Caco-2 (cell line): ENCODE data around the gene DTYMK. TPM values are rescaled to one million over a fixed set of nuclear protein-coding genes. Genes with fewer than 3 reads are reported as not detected.

Source experiments
- BruUV-seq: library from RNA; stranded (reverse); fragments of 400-500 nt; replicated peaks from 2 replicates; lab custom pipeline; 2021; lab: Mats Ljungman, UMichigan
- CTCF ChIA-PET: fragments of 300-600 bp; sonication (Branson Sonifier 250); formaldehyde crosslinking; loops from one replicate; lab custom pipeline; 2022; ENCODE audit warnings: antibody characterized with exemption; lab: Charles Lee
- POLR2A ChIA-PET: fragments of 300-600 bp; sonication (Branson Sonifier 250); formaldehyde crosslinking; loops from one replicate; lab custom pipeline; 2022; ENCODE audit warnings: antibody characterized with exemption; lab: Charles Lee
- DNase-seq, 2 experiments: peaks; one replicate each; pipeline versions ENCODE4 v3.0.0 to v3.0.0-alpha.2; 2020 to 2022
- H3K27me3 ChIP-seq: replicated peaks from 2 replicates; pipeline ENCODE4 v1.6.0; 2011; ENCODE audit warnings: low read length; ENCODE audit not compliant: control insufficient read depth, insufficient read depth
- H3K36me3 ChIP-seq: 2 replicates; pipeline ENCODE4 v1.5.1; 2011; ENCODE audit warnings: low read length; ENCODE audit not compliant: control insufficient read depth, insufficient read depth
- H3K4me1 ChIP-seq: fragments of 250-450 bp; sonication (Bioruptor Pico); 2 replicates; pipeline ENCODE4 v1.5.1; 2020; ENCODE audit warnings: mild to moderate bottlenecking
- H3K4me3 ChIP-seq: 2 replicates; pipeline ENCODE4 v1.5.1; 2011; ENCODE audit warnings: low read depth, mild to moderate bottlenecking, control low read depth, low read length
- H3K9me3 ChIP-seq: fragments of 250-450 bp; sonication (Bioruptor Pico); 2 replicates; pipeline ENCODE4 v1.5.1; 2020; ENCODE audit warnings: mild to moderate bottlenecking, moderate library complexity
- H3K27ac Mint-ChIP-seq: one replicate; pipeline ENCODE4 v1.8.0; 2022; ENCODE audit warnings: mixed read lengths; ENCODE audit not compliant: unreplicated experiment
- H3K27me3 Mint-ChIP-seq: one replicate; pipeline ENCODE4 v1.8.0; 2022; ENCODE audit warnings: mixed read lengths; ENCODE audit not compliant: insufficient read depth, unreplicated experiment
- H3K36me3 Mint-ChIP-seq: one replicate; pipeline ENCODE4 v1.8.0; 2022; ENCODE audit warnings: mild to moderate bottlenecking, mixed read lengths; ENCODE audit not compliant: insufficient read depth, unreplicated experiment
- H3K4me1 Mint-ChIP-seq: one replicate; pipeline ENCODE4 v1.8.0; 2022; ENCODE audit warnings: low read depth, mixed read lengths; ENCODE audit not compliant: unreplicated experiment
- H3K4me3 Mint-ChIP-seq: one replicate; pipeline ENCODE4 v1.8.0; 2022; ENCODE audit warnings: mild to moderate bottlenecking, moderate library complexity, mixed read lengths; ENCODE audit not compliant: unreplicated experiment
- H3K9me3 Mint-ChIP-seq: one replicate; pipeline ENCODE4 v1.8.0; 2022; ENCODE audit warnings: mixed read lengths; ENCODE audit not compliant: unreplicated experiment
- CTCF ChIP-seq, 2 experiments: fragments of 200-600 bp in 1 of 2; IDR thresholded peaks; 1 replicate in 1 of 2; 2 replicates in 1 of 2; pipeline versions ENCODE4 v1.5.1 to v1.8.0; 2011 to 2022; ENCODE audit warnings: antibody characterized with exemption in 1 of 2, control low read depth in 1 of 2, inconsistent platforms in 1 of 2, low read depth in 1 of 2, low read length in 1 of 2, mild to moderate bottlenecking in 1 of 2, moderate library complexity in 1 of 2; ENCODE audit not compliant: insufficient read depth in 1 of 2, severe bottlenecking in 1 of 2, unreplicated experiment in 1 of 2
- intact Hi-C: fragments of 100-400 bp; cut with micrococcal nuclease; formaldehyde crosslinking; loops from one replicate; pipeline ENCODE4 v1.10.0; 2022; ENCODE audit not compliant: unreplicated experiment
- total RNA-seq: library from RNA; stranded (reverse); gene quantifications from 2 replicates; pipeline ENCODE4 v1.2.3, GENCODE V29; 2022

DTYMK gene
- total RNA-seq, 1 experiment from 2014 or later, result 68.4 TPM

GRCh38 chr2:241668839-241669238, 17.8 kb downstream of the DTYMK start:
- no peak overlapping the region for H3K4me3 Mint-ChIP-seq
- H3K36me3 ChIP-seq, result no peaks in the 10 kb centered on the region
- H3K4me3 ChIP-seq, result no peak overlapping the region
- intact Hi-C loops, result loop anchor here (10.0 kb wide), 1 partner anchor 206 kb away; no protein-coding TSS in a partner anchor
- no peaks in the 10 kb centered on the region for H3K9me3 Mint-ChIP-seq
- CTCF ChIA-PET, result no interaction called here
- no peak for TF ChIP-seq CTCF (IDR thresholded peaks at IDR 0.05; ENCODE audit: insufficient read depth in 1 of 2, low read depth in 1 of 2, low read length in 1 of 2, severe bottlenecking in 1 of 2, unreplicated experiment in 1 of 2)
- DNase-seq, result no peak
- peaks cover 6% of the 10 kb centered on the region for H3K4me1 Mint-ChIP-seq
- H3K27ac Mint-ChIP-seq, result no peak overlapping the region
- no TSS peak for BruUV-seq
- peaks cover 50% of the 10 kb centered on the region for H3K36me3 Mint-ChIP-seq
- POLR2A ChIA-PET, result no interaction called here
- H3K27me3 Mint-ChIP-seq, result no peaks in the 10 kb centered on the region
- H3K9me3 ChIP-seq, result no peaks in the 10 kb centered on the region
- H3K27me3 ChIP-seq, result no peaks in the 10 kb centered on the region
- H3K4me1 ChIP-seq, result no peaks in the 10 kb centered on the region

- Histone ChIP-seq H3K4me1 (no peaks in the 10 kb centered on the region), H3K36me3 (no peaks in the 10 kb centered on the region), H3K4me3 (no peak overlapping the region), H3K9me3 (no peaks in the 10 kb centered on the region), H3K27me3 (no peaks in the 10 kb centered on the region)
- ChIA-PET POLR2A (no interaction called here), CTCF (no interaction called here)
- Mint-ChIP-seq H3K36me3 (peaks cover 52% of the 10 kb centered on the region), H3K27me3 (no peaks in the 10 kb centered on the region), H3K4me1 (peaks cover 6% of the 10 kb centered on the region), H3K9me3 (no peaks in the 10 kb centered on the region), H3K4me3 (no peak overlapping the region), H3K27ac (no peak overlapping the region)
- BruUV-seq, result no TSS peak
- DNase-seq, result no peak
- intact Hi-C loops, result loop anchor here (10.0 kb wide), 1 partner anchor 206 kb away; no protein-coding TSS in a partner anchor
- no peak for TF ChIP-seq CTCF (IDR thresholded peaks at IDR 0.05; ENCODE audit: insufficient read depth in 1 of 2, low read depth in 1 of 2, low read length in 1 of 2, severe bottlenecking in 1 of 2, unreplicated experiment in 1 of 2)
Observed at GRCh38 chr2:241668354-241668753, 18.3 kb downstream of the DTYMK start.

DNA sequence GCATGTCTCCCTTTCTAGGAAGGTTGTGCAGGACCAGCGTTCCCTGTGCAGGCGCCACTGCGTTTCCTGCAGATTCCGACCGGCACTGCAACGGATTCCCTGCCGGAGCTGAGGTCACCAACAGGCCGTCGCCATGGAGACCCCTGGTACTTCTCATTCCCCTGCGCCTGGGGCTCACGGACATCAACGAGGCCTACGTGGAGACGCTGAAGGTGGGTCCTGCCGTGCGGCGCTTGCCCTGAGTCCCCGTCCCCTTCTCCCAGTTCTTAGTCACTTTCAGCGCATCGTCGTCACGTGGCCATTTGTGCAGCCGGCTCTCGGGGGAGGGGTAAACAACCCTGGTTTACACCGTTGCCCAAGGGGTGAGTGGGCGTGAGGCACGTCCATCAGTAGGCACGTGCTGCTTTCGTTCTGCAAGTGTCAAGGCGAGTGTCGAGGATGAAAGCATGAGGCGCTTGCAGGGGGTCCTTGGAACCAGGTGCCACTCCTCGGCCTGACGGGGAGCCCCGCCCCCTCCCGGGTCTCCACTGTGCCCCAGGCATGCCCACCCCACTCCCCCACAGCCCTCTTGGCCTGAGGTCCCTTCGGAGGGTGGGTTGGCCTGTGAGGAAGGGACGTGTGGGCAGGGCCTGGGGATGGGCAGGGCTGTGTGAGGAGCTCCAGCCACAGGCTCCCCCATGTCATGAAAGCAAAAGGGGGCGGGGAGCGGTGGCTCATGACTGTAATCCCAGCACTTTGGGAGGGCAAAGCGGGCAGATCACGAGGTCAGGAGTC, 19.8 kb downstream of the DTYMK start:
- no peaks in the 10 kb centered on the region for H3K4me1 ChIP-seq
- H3K27ac Mint-ChIP-seq, result no peak overlapping the region
- no peaks in the 10 kb centered on the region for H3K27me3 Mint-ChIP-seq
- peaks cover 53% of the 10 kb centered on the region for H3K36me3 Mint-ChIP-seq
- no peak for TF ChIP-seq CTCF (IDR thresholded peaks at IDR 0.05; ENCODE audit: insufficient read depth in 1 of 2, low read depth in 1 of 2, low read length in 1 of 2, severe bottlenecking in 1 of 2, unreplicated experiment in 1 of 2)
- intact Hi-C loops, result loop anchor here (10.0 kb wide), 1 partner anchor 208 kb away; no protein-coding TSS in a partner anchor
- BruUV-seq, result no TSS peak
- no peaks in the 10 kb centered on the region for H3K9me3 Mint-ChIP-seq
- H3K27me3 ChIP-seq, result no peaks in the 10 kb centered on the region
- CTCF ChIA-PET, result no interaction called here
- peaks cover 6% of the 10 kb centered on the region for H3K4me1 Mint-ChIP-seq
- H3K9me3 ChIP-seq, result no peaks in the 10 kb centered on the region
- POLR2A ChIA-PET, result no interaction called here
- H3K4me3 Mint-ChIP-seq, result no peak overlapping the region
- no peaks in the 10 kb centered on the region for H3K36me3 ChIP-seq
- no peak overlapping the region for H3K4me3 ChIP-seq
- DNase-seq, result no peak
